Fibroblast of peridontal ligament (primary cell): ENCODE measurements around the gene BEAN1.

Experiments used
- DNase-seq: peaks from one replicate; pipeline ENCODE4 v3.0.0-alpha.2; 2010; ENCODE audit errors: extremely low read depth

The BEAN1 gene

DNA sequence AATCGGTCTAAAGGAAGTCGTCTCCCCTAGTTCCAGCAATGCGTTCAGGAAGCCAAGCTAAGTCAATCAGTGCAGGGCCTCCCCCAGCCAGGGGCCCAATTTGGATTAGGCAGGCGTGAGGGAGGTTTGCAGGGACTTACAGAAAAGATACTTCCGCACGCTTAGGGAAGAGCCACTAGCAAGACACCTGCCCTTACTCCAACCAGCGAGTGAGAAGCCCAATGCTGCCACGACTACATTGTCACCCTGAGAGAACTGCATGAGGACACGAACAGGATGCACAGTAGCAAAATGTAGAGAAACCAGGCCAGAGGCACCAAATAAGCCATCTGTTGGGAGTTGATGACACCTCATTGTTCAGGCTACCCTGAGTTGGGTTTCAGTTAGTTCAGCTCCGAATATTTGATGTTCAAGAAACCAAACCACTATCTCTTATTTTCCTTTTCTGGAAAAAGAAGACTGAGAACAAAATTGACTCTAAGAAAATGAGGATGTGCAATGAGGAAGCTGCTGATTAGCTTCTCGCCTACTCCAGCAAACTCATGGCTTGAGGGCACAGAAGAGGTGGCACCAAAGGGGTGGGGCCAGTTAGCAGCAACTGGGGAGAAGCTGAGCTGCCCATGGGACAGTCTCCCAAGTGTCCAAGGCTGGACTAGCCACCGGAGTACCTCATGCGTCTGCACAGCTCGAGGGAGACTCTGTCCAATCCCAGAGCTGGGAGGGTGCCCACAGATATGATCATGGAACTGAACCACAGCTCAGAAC, 93.5 kb downstream of the BEAN1 start:
- DNase-seq: no peak

GRCh38 chr16:66521252-66521713, 94.2 kb downstream of the BEAN1 start:
- no peak for DNase-seq

DNA sequence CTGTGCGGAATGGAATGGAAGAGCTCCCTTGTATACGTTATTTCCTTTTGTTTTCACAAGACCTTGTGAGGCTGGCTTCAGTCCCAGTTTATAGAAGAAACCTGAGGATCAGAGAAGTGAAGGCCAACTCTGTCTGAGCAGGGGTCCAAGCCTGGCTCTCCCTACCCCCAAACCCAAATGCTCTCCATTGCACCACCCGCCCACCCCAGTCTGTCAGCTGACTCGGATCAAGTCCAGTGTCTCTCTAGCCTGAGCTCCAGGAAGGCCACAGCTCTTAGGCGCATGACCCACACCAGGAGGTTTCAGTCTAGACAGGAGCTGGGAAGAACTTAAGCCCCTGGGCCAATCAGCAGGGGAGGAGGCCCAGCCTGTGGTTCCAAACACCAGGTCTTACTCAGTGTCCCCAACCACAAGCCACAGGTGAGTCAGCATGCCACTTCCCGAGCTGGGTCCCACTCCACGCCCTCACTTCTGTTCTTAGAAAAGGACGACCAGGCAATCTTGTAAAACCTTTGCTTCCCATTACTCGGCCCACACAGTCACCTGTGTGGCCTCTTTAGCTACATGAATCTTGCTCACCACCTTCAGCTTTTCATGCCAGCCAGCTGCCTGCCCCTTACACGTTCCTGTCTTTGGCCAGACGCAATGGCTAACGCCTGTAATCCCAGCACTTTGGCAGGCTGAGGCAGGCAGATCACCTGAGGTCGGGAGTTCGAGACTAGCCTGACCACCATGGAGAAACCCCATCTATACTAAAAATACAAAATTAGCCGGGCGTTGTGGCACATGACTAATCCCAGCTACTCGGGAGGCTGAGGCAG, 95.1 kb downstream of the BEAN1 start:
- DNase-seq: peak; percentile 44

- no peak for DNase-seq
These were observed 95.9 kb downstream of the BEAN1 start for GRCh38 chr16:66522816-66523590.

- DNase-seq: no peak
These were observed 96.8 kb downstream of the BEAN1 start for GRCh38 chr16:66523861-66524354.

DNA sequence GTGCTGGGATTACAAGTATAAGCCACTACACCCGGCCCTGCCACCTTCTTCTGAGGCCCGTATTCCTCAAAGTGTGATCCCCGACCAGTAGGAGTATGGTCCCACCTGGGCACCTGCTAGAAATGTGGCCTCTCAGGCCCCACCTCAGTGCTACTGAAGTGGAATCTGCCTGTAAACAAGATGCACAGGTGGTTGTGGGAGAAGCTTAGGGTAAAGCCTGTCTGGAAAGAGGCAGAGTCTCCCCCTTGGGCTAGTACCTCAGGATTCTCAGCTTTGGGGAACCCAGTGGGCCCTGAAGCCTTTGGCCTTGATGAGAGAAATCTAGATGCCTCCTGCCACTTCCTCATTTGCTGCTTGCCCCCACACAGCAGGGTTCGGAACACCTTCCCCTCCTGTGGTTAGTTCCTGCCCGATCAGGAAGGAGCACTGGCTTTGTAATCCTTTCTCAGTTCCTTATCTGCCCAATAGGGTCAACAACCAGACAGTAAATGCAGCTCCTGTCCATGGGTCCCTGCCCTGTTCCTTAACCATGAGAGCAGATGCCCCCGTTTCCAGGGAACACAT, 97.6 kb downstream of the BEAN1 start:
- DNase-seq: no peak

- DNase-seq: peak; percentile 74
These were observed 98.5 kb downstream of the BEAN1 start for GRCh38 chr16:66525396-66526180.

DNA sequence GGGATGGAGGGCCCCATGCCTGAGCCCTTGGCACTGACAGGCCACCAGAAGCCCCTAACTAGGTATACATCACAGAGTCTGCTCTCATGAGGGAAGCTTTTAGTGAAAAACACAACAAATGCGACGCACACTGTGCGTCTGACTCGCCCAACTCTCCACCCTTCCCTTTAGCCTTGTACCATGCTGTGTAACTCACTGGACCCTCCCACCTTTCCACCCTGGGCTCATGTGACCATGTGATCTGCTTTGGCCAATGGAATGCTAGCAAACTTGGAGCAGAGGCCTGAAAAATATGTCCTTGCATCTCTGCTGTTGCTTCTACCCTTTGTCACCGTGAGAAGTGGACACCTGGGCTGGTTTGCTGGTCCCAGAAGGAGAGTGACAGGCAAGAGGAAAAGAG, 101.2 kb downstream of the BEAN1 start:
- no peak for DNase-seq

GRCh38 chr16:66529475-66529874, 102.4 kb downstream of the BEAN1 start:
- DNase-seq: no peak
